ENCODE results near the gene TMEM119. TPM values are rescaled to one million over a fixed set of nuclear protein-coding genes. Genes with fewer than 3 reads are reported as not detected.

TMEM119 gene
- total and polyA plus RNA-seq, 2 of the 8 experiments (the other 6 are each of a cell fraction or from before 2014, with no cell fraction given) = 0.35 to 0.61 TPM

GRCh38 chr12:108605000-108605689 is 7.3 kb upstream of the TMEM119 start:
- no peak overlapping the region for H3K4me2 ChIP-seq (ENCODE audit: insufficient read depth in 1 of 2, low read depth in 2 of 2, low read length in 2 of 2)
- H3K9me3 ChIP-seq (ENCODE audit: insufficient read depth in 2 of 2, low read depth in 1 of 2, low read length in 1 of 2) = no peaks in the 10 kb centered on the region
- peaks cover 0 to 8% (median 0%) of the 10 kb centered on the region in 4 experiments; a peak in 2 of 7 replicates for H3K4me1 ChIP-seq (replicated peaks in 1 of 4; ENCODE audit: control insufficient read depth in 3 of 4, insufficient read depth in 4 of 4, low read length in 3 of 4)
- H2BK20ac ChIP-seq (ENCODE audit: low read length) = no peak overlapping the region
- H3K79me1 ChIP-seq (ENCODE audit: low read depth, low read length) = no peaks in the 10 kb centered on the region
- H3K27ac ChIP-seq (ENCODE audit: low read depth, low read length) = no peak overlapping the region
- no peak overlapping the region for H3K18ac ChIP-seq (ENCODE audit: extremely low read depth, low read length)
- H2BK12ac ChIP-seq (ENCODE audit: low read depth, low read length) = no peak overlapping the region
- no peak overlapping the region for H4K5ac ChIP-seq (ENCODE audit: insufficient read length, low read depth, low read length)
- no peak for DNase-seq (ENCODE audit: low read depth in 1 of 2, low spot score in 2 of 2)
- no peak overlapping the region for H3K23ac ChIP-seq (ENCODE audit: insufficient read length)
- H3K36me3 ChIP-seq (ENCODE audit: control insufficient read depth in 2 of 4, insufficient read depth in 4 of 4, low read length in 3 of 4) = no peaks in the 10 kb centered on the region
- no peak overlapping the region for H2BK15ac ChIP-seq (ENCODE audit: low read length)
- WGBS, 2 experiments (ENCODE audit: extremely low coverage in 1 of 2, insufficient coverage in 1 of 2, insufficient read length in 1 of 2, insufficient replicate concordance in 2 of 2, low coverage in 1 of 2, low lambda C conversion rate in 2 of 2, missing lambda C conversion rate in 1 of 2) = 85% methylated on average over 3 of the region's 3 CpGs; no CpG with 5 or more reads in 1 of the 2 experiments
- H4K91ac ChIP-seq (replicated peaks; ENCODE audit: insufficient read length, low read length) = no peak overlapping the region
- H2BK120ac ChIP-seq (replicated peaks; ENCODE audit: low read depth, low read length) = no peak overlapping the region
- H3K4me3 ChIP-seq (ENCODE audit: extremely low read depth in 1 of 4, insufficient read depth in 2 of 4, low read depth in 3 of 4, low read length in 4 of 4) = no peak overlapping the region
- H3K56ac ChIP-seq (replicated peaks; ENCODE audit: insufficient read length, low read depth, low read length) = no peak overlapping the region
- H4K8ac ChIP-seq (ENCODE audit: extremely low read depth, insufficient read depth, low read length) = no peak overlapping the region
- POLR2A ChIA-PET (ENCODE audit: partially characterized antibody) = interaction anchor here (0.5 to 1.6 kb wide), 5 partner anchors 8 to 867 kb away, joined by 3 to 7 read pairs (median 4); no protein-coding TSS in a partner anchor
- peak; percentile 39 for FAIRE-seq
- H2BK5ac ChIP-seq (ENCODE audit: low read depth, low read length) = no peak overlapping the region
- H3K23me2 ChIP-seq (ENCODE audit: low read depth, low read length) = peaks cover 9% of the 10 kb centered on the region; the same call in 1 of the 2 replicates
- H3K79me2 ChIP-seq (ENCODE audit: control insufficient read depth in 1 of 2, insufficient read depth in 2 of 2, low read length in 2 of 2) = no peaks in the 10 kb centered on the region
- H3K14ac ChIP-seq (ENCODE audit: insufficient read length) = no peak overlapping the region
- no peaks in the 10 kb centered on the region for H3K27me3 ChIP-seq (replicated peaks in 1 of 4; ENCODE audit: control insufficient read depth in 3 of 4, extremely low read depth in 1 of 4, insufficient read depth in 3 of 4, low read length in 3 of 4)
- H3K9ac ChIP-seq (replicated peaks in 1 of 4; ENCODE audit: extremely low read depth in 1 of 4, low read depth in 3 of 4, low read length in 3 of 4) = no peak overlapping the region
- CTCF ChIA-PET (ENCODE audit: partially characterized antibody) = interaction anchor here (0.8 to 22.5 kb wide), 6 partner anchors 12 to 154 kb away, joined by 3 to 523 read pairs (median 7); partner anchors contain the start of genes ISCU and SART3
- H2AFZ ChIP-seq (ENCODE audit: low read length) = no peak overlapping the region
- H2AK5ac ChIP-seq (ENCODE audit: low read depth, low read length) = no peak overlapping the region
- no peak overlapping the region for H3K4ac ChIP-seq (replicated peaks; ENCODE audit: insufficient read length, low read depth, low read length)
- no peaks in the 10 kb centered on the region for H4K20me1 ChIP-seq (replicated peaks in 1 of 2; ENCODE audit: control insufficient read depth in 1 of 2, insufficient read depth in 2 of 2, low read length in 2 of 2)
- TF ChIP-seq CHD2 (IDR thresholded peaks at IDR 0.05; ENCODE audit: low read length) (no peak), SIX5 (IDR thresholded peaks at IDR 0.05; ENCODE audit: low read depth, low read length) (no peak), GABPA (IDR thresholded peaks at IDR 0.05; ENCODE audit: borderline replicate concordance, insufficient read depth, low read length) (no peak), PHF8 (conservative IDR thresholded peaks at IDR 0.05; ENCODE audit: low read depth, low read length) (no peak), SRF (IDR thresholded peaks at IDR 0.05; ENCODE audit: low read depth, low read length) (no peak), HDAC2 (IDR thresholded peaks at IDR 0.05; ENCODE audit: borderline replicate concordance in 1 of 2, low read depth in 2 of 2, low read length in 2 of 2) (no peak), KDM4A (IDR thresholded peaks at IDR 0.05; ENCODE audit: low read depth, low read length, severe bottlenecking) (no peak), TAF7 (optimal IDR thresholded peaks at IDR 0.05; ENCODE audit: borderline replicate concordance, low read depth, low read length) (no peak), TEAD4 (IDR thresholded peaks at IDR 0.05; ENCODE audit: low read depth, low read length) (no peak), SAP30 (IDR thresholded peaks at IDR 0.05; ENCODE audit: insufficient read depth, insufficient replicate concordance, low read length) (no peak), RFX5 (IDR thresholded peaks at IDR 0.05; ENCODE audit: borderline replicate concordance, low read depth, low read length) (no peak), RAD21 (IDR thresholded peaks at IDR 0.05 in 1 of 2, conservative IDR thresholded peaks at IDR 0.05 in 1 of 2; ENCODE audit: low read depth in 2 of 2, low read length in 2 of 2) (no peak)
